DMS 273 treated with DMSO at 0.1 percent for 48 hours (cell line): ENCODE measurements around the gene LINC00632.

Experiments used
- DNase-seq: peaks from one replicate; lab custom pipeline; 2025; lab: John Stamatoyannopoulos, UW

The LINC00632 gene

DNA sequence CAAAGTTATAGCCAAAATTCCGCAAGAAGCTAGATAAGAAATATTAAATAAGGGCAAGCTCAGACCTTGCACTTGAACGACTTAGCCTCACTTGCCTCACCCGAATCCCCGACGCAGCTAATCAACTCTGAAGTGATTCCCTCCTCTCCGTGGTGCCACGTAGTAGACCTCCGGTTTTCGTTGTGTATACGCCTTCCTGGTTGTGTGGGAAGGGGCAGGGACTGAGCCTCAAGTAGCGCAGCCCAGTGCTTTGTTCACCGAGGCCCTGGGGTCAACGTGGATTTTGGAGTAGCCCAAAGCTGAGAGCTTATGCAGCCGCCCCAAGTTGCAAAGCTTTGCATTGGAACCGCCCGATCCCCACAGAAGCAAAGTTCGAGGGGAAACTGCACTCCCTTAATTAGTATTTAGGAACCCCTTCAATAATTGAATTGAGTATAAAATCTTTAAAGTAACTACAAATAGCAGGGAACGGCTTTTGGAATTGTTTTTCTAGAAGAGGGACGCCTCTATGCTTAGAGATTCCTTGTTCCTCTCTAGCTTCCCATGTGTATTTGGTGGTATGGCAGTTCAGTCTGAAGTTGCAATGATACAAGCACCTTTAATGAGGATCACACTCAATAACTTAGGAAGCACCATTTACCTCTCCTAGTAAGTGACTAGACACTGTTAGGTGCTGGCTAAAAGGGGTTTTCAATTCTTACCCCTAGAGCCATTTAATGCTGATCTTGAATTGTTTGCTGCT lies 55.7 kb downstream of the LINC00632 start:
- no peak for DNase-seq

GRCh38 chrX:140766024-140766611 lies 56.6 kb downstream of the LINC00632 start:
- DNase-seq = no peak

DNA sequence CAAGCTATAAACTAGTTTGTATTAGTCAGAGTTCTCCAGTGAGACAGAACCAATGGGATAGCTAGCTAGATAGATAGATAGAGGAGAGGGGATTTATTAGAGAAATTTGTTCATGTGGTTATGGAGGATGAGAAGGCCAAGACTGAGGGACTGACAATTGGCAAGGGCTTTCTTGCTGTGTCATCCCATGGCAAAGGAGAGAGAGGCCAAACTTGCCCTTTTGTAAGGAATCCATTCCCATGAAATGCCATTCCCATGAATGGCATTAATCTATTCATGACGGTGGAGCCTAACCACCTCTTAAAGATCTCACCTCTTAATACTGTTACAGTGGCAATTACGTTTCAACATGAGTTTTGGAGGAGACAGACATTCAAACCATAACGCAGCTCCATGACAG lies 58.1 kb downstream of the LINC00632 start:
- DNase-seq = no peak

GRCh38 chrX:140775211-140775610 lies 65.7 kb downstream of the LINC00632 start:
- no peak for DNase-seq

DNA sequence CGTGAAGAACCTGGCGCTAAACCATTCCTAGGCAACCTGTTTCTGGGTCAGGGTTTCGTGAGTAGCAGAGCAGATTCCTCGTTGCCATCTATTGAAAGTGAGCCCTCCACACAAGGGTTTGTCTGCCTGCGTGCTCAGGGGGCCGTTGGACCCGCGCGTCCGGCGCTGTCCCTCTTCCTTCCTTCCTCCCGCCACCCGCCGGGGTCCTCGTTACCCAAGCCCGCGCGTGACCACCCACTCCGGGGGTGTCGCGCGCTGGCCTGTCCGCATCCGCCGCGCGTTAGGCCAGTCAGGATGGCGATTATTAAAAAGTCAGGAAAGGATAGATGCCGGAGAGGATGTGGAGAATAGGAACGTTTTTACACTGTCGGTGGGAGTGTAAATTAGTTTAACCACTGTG lies 66.8 kb downstream of the LINC00632 start:
- DNase-seq = no peak

GRCh38 chrX:140794642-140795041 lies 85.1 kb downstream of the LINC00632 start:
- no peak for DNase-seq

- DNase-seq = no peak
Measured at GRCh38 chrX:140799216-140799615, 89.7 kb downstream of the LINC00632 start.

DNA sequence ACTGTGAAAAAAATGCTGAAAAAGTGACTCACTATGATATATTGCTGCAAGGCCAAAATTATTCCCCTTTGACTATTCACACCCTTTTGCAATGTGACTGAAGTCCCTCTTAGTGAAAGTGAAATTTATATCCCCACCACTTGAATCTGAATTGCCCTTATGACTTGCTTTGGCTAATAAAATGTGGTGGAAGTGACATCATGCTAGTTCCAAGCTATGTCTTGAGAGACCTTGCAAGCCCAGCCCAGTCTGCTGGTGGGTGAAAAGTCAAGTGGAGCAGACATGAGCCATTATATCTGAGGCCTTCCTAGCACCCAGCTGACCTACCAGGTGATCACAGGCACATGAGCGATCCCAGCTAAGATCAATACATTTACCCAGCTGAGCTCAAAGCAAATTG lies 94.7 kb downstream of the LINC00632 start:
- no peak for DNase-seq

DNA sequence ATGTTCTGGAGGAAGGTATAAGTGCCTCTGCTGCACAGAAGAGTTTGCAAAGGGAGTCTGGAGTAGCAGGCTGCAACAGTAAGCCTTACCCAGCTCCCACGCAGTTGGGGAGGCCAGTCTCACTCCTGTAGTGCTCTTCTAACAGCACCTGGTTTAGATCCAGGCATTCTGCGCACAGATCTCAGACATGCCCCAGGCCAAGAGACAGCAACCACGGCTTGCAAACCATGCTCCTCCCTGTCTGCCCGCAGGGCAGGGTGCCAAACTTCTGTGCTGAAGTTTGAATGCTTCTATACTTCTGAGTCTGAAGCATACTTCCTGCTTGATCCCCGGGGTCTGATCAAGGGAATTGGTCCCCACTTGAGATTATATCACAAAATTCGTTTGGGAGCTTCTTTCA lies 106.3 kb downstream of the LINC00632 start:
- DNase-seq = no peak

DNA sequence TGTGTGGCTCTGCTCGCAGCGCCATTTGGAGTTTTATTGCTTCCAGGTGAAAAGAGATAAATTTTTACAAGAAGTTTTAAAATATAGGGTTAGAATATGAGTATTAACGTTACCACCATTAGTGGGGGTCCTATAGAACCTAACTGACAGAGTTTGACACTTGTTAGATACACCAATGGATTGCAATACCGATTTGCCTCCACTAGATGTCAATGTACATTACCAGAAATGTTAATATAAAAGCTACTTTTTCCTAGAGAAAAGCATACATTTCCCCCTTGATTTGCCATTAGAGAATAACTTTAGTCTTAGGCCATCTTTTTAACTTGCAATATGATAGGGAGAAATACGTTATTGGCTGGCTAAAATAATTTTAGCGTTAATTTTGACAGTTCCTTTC lies 108.4 kb downstream of the LINC00632 start:
- DNase-seq = no peak

DNA sequence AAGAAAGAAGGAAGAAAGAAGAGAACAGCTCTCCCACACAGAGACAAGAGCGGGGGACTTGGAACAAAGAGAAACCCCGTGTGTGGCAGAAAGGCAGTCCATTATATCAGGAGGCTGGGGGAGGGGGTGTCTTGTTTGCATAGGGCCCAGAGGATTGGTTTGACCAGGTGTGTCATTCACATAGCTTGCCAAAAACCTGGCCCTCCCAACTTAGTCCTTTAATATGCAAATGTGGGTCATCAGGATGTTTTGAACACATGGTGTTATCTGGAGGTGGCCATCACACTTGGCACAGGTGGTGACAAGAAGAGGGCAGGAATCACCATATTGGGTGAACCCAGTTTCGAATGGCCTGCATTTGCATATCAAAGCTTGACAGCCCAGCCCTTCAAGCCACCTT lies 111.7 kb downstream of the LINC00632 start:
- DNase-seq = no peak

DNA sequence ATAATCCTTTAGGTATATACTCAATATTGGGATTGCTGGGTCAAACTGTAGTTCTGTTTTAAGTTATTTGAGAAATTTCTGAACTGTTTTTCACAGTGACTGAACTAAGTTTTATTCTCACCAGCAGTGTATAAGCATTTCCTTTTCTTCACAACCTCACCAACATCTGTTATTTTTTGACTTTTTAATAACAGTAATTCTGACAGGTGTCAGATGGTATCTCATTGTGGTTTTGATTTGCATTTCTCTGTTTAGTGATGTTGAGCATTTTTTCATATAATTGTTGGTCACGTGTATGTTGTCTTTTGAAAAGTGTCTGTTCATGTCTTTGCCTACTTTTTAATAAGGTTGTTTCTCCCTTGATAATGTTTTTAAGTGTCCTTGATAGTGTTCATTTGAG lies 112.6 kb downstream of the LINC00632 start:
- DNase-seq = no peak

DNA sequence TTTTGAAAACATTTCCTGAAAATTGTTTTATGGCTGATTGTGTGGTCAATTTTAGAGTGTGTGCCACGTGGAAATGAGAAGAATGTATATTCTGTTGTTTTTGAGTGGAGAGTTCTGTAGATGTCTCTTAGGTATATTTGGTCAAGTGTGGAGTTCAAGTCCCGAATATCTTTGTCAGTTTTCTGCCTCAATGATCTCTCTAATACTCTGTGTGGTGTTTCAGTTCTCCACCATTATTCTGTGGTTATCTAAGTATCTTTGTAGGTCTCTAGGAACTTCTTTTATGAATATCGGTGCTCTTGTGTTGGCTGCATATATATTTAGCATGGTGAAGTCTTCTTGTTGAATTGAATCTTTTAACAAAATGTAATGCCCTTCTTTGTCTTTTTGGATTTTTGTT lies 113.3 kb downstream of the LINC00632 start:
- DNase-seq = no peak

GRCh38 chrX:140836874-140837273 lies 127.3 kb downstream of the LINC00632 start:
- no peak for DNase-seq
